Hair follicle dermal papilla cell (primary cell): ENCODE measurements around the gene MALSU1. TPM values are rescaled to one million over a fixed set of nuclear protein-coding genes. Genes with fewer than 3 reads are reported as not detected.

Experiments
- total RNA-seq: library from RNA; depleted of rRNA; stranded (reverse); fragments of >200 nt; gene quantifications from 2 replicates; pipeline ENCODE4 v1.2.3, GENCODE V29; 2012

The MALSU1 gene
- total RNA-seq = 24.8 and 26.8 TPM in 2 replicates

DNA sequence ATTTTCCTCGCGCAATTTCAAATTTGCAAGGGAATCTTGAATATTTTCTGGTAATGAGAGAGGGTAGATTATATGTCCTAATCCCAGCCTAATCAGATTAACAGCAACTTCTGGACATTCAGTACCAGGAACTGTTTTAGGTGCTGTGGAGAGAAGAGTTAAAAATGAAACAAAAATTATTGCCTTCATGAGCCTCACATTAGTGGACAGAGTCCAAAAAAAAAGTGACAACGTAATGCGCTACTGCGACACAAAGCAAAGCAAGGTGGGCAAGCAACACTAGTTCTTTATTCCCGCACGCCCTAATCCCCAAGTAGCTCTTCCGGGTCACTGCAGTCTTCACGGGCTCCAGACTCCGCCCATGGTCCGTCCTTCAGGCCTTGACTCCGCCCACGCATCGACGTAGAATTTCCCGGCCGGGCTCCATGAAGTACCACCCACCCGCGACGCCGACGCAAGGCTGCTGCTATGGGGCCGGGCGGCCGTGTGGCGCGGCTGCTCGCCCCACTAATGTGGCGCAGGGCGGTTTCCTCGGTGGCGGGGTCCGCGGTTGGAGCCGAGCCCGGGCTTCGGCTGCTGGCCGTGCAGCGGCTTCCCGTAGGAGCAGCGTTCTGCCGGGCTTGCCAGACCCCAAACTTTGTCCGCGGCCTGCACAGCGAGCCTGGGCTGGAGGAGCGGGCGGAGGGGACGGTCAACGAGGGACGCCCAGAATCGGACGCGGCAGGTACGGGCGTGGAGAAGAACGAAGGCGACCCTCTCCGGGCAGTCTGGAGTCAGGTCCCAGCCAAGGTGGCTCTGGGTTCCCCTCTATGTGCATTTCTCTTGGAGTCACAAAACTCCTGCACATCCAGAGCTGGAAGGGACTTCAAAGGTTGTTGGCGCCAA, at the start of gene MALSU1:
TSS of gene MALSU1 (plus strand) at position 455 of the 885 bp plus-strand sequence. CDS start at position 469, 14 bp downstream.

Other genes starting within 250 kb of the MALSU1 start
- 42.5 TPM in 2 replicates for gene KLHL7, start 193.6 kb upstream of the MALSU1 start, total RNA-seq
- 21.9 and 40.1 TPM in 2 replicates for gene NUP42, start 117.3 kb upstream of the MALSU1 start, total RNA-seq
- gene GPNMB, start 52.6 kb upstream of the MALSU1 start, total RNA-seq = 284 and 331 TPM in 2 replicates
- 7.6 and 8.3 TPM in 2 replicates for gene IGF2BP3, start 171.2 kb downstream of the MALSU1 start, total RNA-seq
- 26.9 and 29.8 TPM in 2 replicates for gene TRA2A, start 232.6 kb downstream of the MALSU1 start, total RNA-seq